Coronary artery (tissue), 2 donors: ENCODE data around the gene GASK1A.
A peak's percentile ranks its signal among the peaks of the same experiment; 100 is the strongest.

ENCODE experiments used
- DNase-seq: peaks from one replicate; pipeline ENCODE4 v3.0.0-alpha.2; 2017; ENCODE audit warnings: low spot score
- H3K27ac ChIP-seq, 2 donors: fragments of 200-600 bp; sonication (generic); one replicate each; pipeline ENCODE4 v1.5.1; 2016 to 2019
- H3K4me3 ChIP-seq: fragments of 200-600 bp; sonication (generic); 2 replicates; pipeline ENCODE4 v1.5.1; 2016; ENCODE audit warnings: mild to moderate bottlenecking, moderate library complexity
- CTCF ChIP-seq: fragments of 200-600 bp; sonication (generic); IDR thresholded peaks from one replicate; pipeline ENCODE4 v1.5.1; 2019; ENCODE audit warnings: antibody characterized with exemption

The GASK1A gene

GRCh38 chr3:42991341-42992315, 12.5 kb downstream of the GASK1A start:
- H3K4me3 ChIP-seq = no peak overlapping the region
- no peak for TF ChIP-seq CTCF
- no peak for DNase-seq
- peak overlapping the region in 1 of 2 donors; percentile 56 for H3K27ac ChIP-seq

- no peak overlapping the region for H3K4me3 ChIP-seq
- DNase-seq = no peak
- no peak overlapping the region for H3K27ac ChIP-seq
- TF ChIP-seq CTCF = no peak
Observed at GRCh38 chr3:42994595-42994994, 15.5 kb downstream of the GASK1A start.

- no peak for DNase-seq
- Histone ChIP-seq H3K27ac (peak overlapping the region; percentile 48 to 72), H3K4me3 (no peak overlapping the region)
- no peak for TF ChIP-seq CTCF
Observed at GRCh38 chr3:42996021-42996420, 16.9 kb downstream of the GASK1A start.

- TF ChIP-seq CTCF = no peak
- H3K27ac ChIP-seq = peak overlapping the region; percentile 48 to 72
- no peak for DNase-seq
- H3K4me3 ChIP-seq = no peak overlapping the region
Observed at GRCh38 chr3:42996633-42997075, 17.5 kb downstream of the GASK1A start.

GRCh38 chr3:42999212-42999611, 20.1 kb downstream of the GASK1A start:
- H3K27ac ChIP-seq = peak overlapping the region in 1 of 2 donors; percentile 94
- H3K4me3 ChIP-seq = no peak overlapping the region
- DNase-seq = no peak
- TF ChIP-seq CTCF = no peak

GRCh38 chr3:42999632-43000031, 20.5 kb downstream of the GASK1A start:
- no peak for TF ChIP-seq CTCF
- peak overlapping the region; percentile 76 to 94 for H3K27ac ChIP-seq
- no peak overlapping the region for H3K4me3 ChIP-seq
- DNase-seq = no peak

- H3K4me3 ChIP-seq = no peak overlapping the region
- DNase-seq = no peak
- TF ChIP-seq CTCF = no peak
- H3K27ac ChIP-seq = peak overlapping the region; percentile 76 to 94
Observed at GRCh38 chr3:43000387-43000786, 21.3 kb downstream of the GASK1A start.
